IPS-20b (cell line): ENCODE results near the gene HOMER1.

Experiments
- H3K27ac ChIP-seq: one replicate; pipeline ENCODE4 v1.5.1; 2013; ENCODE audit warnings: low read length
- H3K27me3 ChIP-seq: 2 replicates; pipeline ENCODE4 v1.6.1; 2013; ENCODE audit warnings: mild to moderate bottlenecking, low read length, inconsistent platforms; ENCODE audit not compliant: insufficient read depth
- H3K36me3 ChIP-seq: 2 replicates; pipeline ENCODE4 v1.6.1; 2013; ENCODE audit warnings: low read depth, mild to moderate bottlenecking, inconsistent platforms, low read length, moderate library complexity; ENCODE audit not compliant: insufficient read depth
- H3K4me1 ChIP-seq: 2 replicates; pipeline ENCODE4 v1.6.1; 2013; ENCODE audit warnings: mild to moderate bottlenecking, control low read depth, inconsistent platforms, low read length, moderate library complexity; ENCODE audit not compliant: insufficient read depth
- H3K4me3 ChIP-seq: 2 replicates; pipeline ENCODE4 v1.5.1; 2013; ENCODE audit warnings: mild to moderate bottlenecking, low read length, inconsistent platforms
- H3K9ac ChIP-seq: 2 replicates; pipeline ENCODE4 v1.6.1; 2013; ENCODE audit warnings: low read depth, mild to moderate bottlenecking, inconsistent platforms, low read length, moderate library complexity
- H3K9me3 ChIP-seq: 2 replicates; pipeline ENCODE4 v1.6.1; 2013; ENCODE audit warnings: mild to moderate bottlenecking, low read depth, low read length, inconsistent platforms; ENCODE audit not compliant: insufficient read depth

HOMER1 gene

GRCh38 chr5:79346420-79346824 lies 167.5 kb downstream of the HOMER1 start:
- Histone ChIP-seq H3K27ac (no peak overlapping the region), H3K4me3 (no peak overlapping the region), H3K4me1 (no peaks in the 10 kb centered on the region), H3K9ac (no peak overlapping the region), H3K9me3 (no peaks in the 10 kb centered on the region), H3K27me3 (no peaks in the 10 kb centered on the region), H3K36me3 (no peaks in the 10 kb centered on the region)

- Histone ChIP-seq H3K4me3 (no peak overlapping the region), H3K27ac (no peak overlapping the region), H3K27me3 (no peaks in the 10 kb centered on the region), H3K9me3 (no peaks in the 10 kb centered on the region), H3K9ac (no peak overlapping the region), H3K36me3 (no peaks in the 10 kb centered on the region), H3K4me1 (0 out of 2 replicates have a peak, but pooled peaks cover 4% of the 10 kb centered on the region)
These were observed 179.9 kb downstream of the HOMER1 start for GRCh38 chr5:79333852-79334557.

GRCh38 chr5:79330071-79330470 lies 183.9 kb downstream of the HOMER1 start:
- H3K27me3 ChIP-seq: no peaks in the 10 kb centered on the region
- 0 out of 2 replicates have a peak, but pooled peaks cover 4% of the 10 kb centered on the region for H3K4me1 ChIP-seq
- no peaks in the 10 kb centered on the region for H3K36me3 ChIP-seq
- H3K4me3 ChIP-seq: no peak overlapping the region
- H3K9ac ChIP-seq: no peak overlapping the region
- no peaks in the 10 kb centered on the region for H3K9me3 ChIP-seq
- H3K27ac ChIP-seq: no peak overlapping the region

- Histone ChIP-seq H3K9me3 (no peaks in the 10 kb centered on the region), H3K36me3 (no peaks in the 10 kb centered on the region), H3K27me3 (no peaks in the 10 kb centered on the region), H3K4me1 (0 out of 2 replicates have a peak, but pooled peaks cover 4% of the 10 kb centered on the region), H3K27ac (no peak overlapping the region), H3K4me3 (no peak overlapping the region), H3K9ac (no peak overlapping the region)
These were observed 184.5 kb downstream of the HOMER1 start for GRCh38 chr5:79329453-79329852.
